Heart right ventricle (tissue), 16 donors: ENCODE measurements around the gene PTTG1IP. TPM values are rescaled to one million over a fixed set of nuclear protein-coding genes. Genes with fewer than 3 reads are reported as not detected.

ENCODE experiments used
- ATAC-seq, 8 donors: fragments of 200-7000 bp; cut with Tn5 transposase; one replicate each; pipeline ENCODE4 v1.9.1; 2020; ENCODE audit warnings: mild to moderate bottlenecking in 8 of 8, moderate library complexity in 8 of 8, moderate number of reproducible peaks in 1 of 8
- DNase-seq, 2 donors: peaks; one replicate each; pipeline ENCODE4 v3.0.0-alpha.2; 2020
- H3K27ac ChIP-seq, 10 donors: fragments of 200-600 bp; sonication (generic) in 2 of 10; one replicate each; pipeline versions ENCODE4 v1.5.0 to v1.8.0; 2020 to 2022; ENCODE audit warnings: mild to moderate bottlenecking in 3 of 10
- H3K27me3 ChIP-seq, 7 donors: fragments of 200-600 bp; one replicate each; pipeline ENCODE4 v1.8.0; 2021 to 2022; ENCODE audit warnings: mild to moderate bottlenecking in 2 of 7
- H3K36me3 ChIP-seq, 9 donors: fragments of 200-600 bp; sonication (generic) in 1 of 9; one replicate each; pipeline versions ENCODE4 v1.5.0 to v1.8.0; 2020 to 2022; ENCODE audit warnings: mild to moderate bottlenecking in 2 of 9
- H3K4me1 ChIP-seq, 9 donors: fragments of 200-600 bp; sonication (generic) in 1 of 9; one replicate each; pipeline versions ENCODE4 v1.5.0 to v1.8.0; 2020 to 2022; ENCODE audit warnings: mild to moderate bottlenecking in 4 of 9
- H3K4me3 ChIP-seq, 10 donors: fragments of 200-600 bp; sonication (generic) in 2 of 10; one replicate each; pipeline versions ENCODE4 v1.5.0 to v1.8.0; 2020 to 2022; ENCODE audit warnings: mild to moderate bottlenecking in 7 of 10, moderate library complexity in 2 of 10
- H3K9me3 ChIP-seq, 11 donors: fragments of 200-600 bp in 10 of 11; sonication (generic) in 2 of 11; one replicate each; pipeline versions ENCODE4 v1.5.0 to v1.8.0; 2013 to 2022; ENCODE audit warnings: mild to moderate bottlenecking in 2 of 11, control low read depth in 1 of 11, moderate library complexity in 1 of 11
- WGBS, 2 donors: extraction: QIAGEN DNeasy Blood & Tissue Kit; methylation state at CpG; one replicate each; pipeline ENCODE4 v1.1.7; 2013; ENCODE audit warnings: inconsistent platforms in 1 of 2; 5-methylcytosine and 5-hydroxymethylcytosine counted together
- intact Hi-C, 10 donors: fragments of 100-400 bp; cut with DNase I; formaldehyde crosslinking; loops; one replicate each; pipeline versions ENCODE4 v1.11.1 to v1.14.2; 2022
- polyA plus RNA-seq, 2 donors: library from polyadenylated mRNA; stranded (reverse); fragments of 200-250 nt; gene quantifications; one replicate each; pipeline ENCODE4 v1.2.3, GENCODE V29; 2013
- total RNA-seq, 10 donors: library from RNA; stranded (reverse); fragmentation: NEBNext Ultra II Directional in 3 of 10; extraction: Animal tissue kit (Norgen Biotek cat#: 25700) in 3 of 10; gene quantifications; one replicate each; pipeline versions ENCODE4 v1.2.1 to v1.2.4, GENCODE V29; 2021 to 2023
- TF ChIP-seq, protein P1 (sequence below), 9 donors: fragments of 200-600 bp; sonication (generic) in 2 of 9; IDR thresholded peaks; one replicate each; pipeline versions ENCODE4 v1.5.0 to v1.8.0; 2021 to 2022; ENCODE audit warnings: antibody characterized with exemption in 9 of 9, mild to moderate bottlenecking in 5 of 9, moderate library complexity in 1 of 9
- donor health status: Arrhythmogenic right ventricular cardiomyopathy.
- donor health status: ischemic (EF 13 %, LVEDD 7.1; RV severe dilation, severe dysfunction).
- donor health status: healthy with polysubstance abuse.
- donor health status: DM: no; HTN: yes; CAD: no.
- donor health status: DM: no; HTN: no; CAD: no.
- donor health status: ischemic (EF 25% LVEDD 6.9; RV normal size, moderate dysfunction).
- donor health status: ischemic (EF 25% LVEDD 5.7; RV mildly dilated, moderate dysfunction).
- donor health status: healthy.
- donor health status: DM: yes; HTN: yes; CAD: no.
- donor health status: Ischemic cardiomyopathy.
- donor health status: ischemic (EF 35%, LVEDD 5.7; RV mildly dilated, moderate dysfunction).
- donor health status: nonischemic (EF 11% LVEDD 7.7; RV severe dilation, severe dysfunction).
- donor health status: DM: yes; HTN: yes; CAD: no.
- donor health status: PGD.
- donor health status: ischemic (EF 29% LVEDD 5.4; RV normal size, mild dysfunction).
- donor health status: nonischemic (EF 23%, LVEDD 6.1; RV moderate dilation, normal function).

Gene PTTG1IP
- total and polyA plus RNA-seq, 12 donors = 109 to 188 (median 148) TPM

DNA sequence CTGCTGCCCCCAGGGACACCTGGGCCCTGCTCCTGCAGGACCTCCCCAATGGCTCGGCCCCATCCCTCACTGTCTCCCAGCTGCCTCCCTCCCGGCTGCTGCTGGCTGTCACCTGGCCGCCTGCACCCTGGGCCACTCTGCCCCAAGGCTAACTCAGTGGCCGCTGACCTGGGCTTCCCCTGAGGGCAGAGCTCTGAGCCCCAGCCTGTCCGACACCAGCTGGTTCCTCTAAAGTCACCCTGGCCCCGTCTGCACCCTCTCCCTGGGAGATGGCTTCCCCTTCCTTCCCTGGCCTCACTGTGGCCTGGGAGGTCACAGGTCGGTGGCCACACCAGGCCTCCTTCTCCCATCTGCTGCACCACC is 32.2 kb upstream of the PTTG1IP start:
- Histone ChIP-seq H3K4me3 (no peak overlapping the region), H3K27ac (peak overlapping the region in 1 of 10 donors; percentile 39), H3K36me3 (peaks cover 0 to 76% (median 0%) of the 10 kb centered on the region in 9 donors), H3K4me1 (peaks cover 0 to 60% (median 6%) of the 10 kb centered on the region in 9 donors), H3K9me3 (no peaks in the 10 kb centered on the region), H3K27me3 (peaks cover 0 to 10% (median 0%) of the 10 kb centered on the region in 7 donors)
- peak in 1 of 8 donors; percentile 23 for ATAC-seq
- intact Hi-C loops = no loop called here
- TF ChIP-seq, protein P1, sequence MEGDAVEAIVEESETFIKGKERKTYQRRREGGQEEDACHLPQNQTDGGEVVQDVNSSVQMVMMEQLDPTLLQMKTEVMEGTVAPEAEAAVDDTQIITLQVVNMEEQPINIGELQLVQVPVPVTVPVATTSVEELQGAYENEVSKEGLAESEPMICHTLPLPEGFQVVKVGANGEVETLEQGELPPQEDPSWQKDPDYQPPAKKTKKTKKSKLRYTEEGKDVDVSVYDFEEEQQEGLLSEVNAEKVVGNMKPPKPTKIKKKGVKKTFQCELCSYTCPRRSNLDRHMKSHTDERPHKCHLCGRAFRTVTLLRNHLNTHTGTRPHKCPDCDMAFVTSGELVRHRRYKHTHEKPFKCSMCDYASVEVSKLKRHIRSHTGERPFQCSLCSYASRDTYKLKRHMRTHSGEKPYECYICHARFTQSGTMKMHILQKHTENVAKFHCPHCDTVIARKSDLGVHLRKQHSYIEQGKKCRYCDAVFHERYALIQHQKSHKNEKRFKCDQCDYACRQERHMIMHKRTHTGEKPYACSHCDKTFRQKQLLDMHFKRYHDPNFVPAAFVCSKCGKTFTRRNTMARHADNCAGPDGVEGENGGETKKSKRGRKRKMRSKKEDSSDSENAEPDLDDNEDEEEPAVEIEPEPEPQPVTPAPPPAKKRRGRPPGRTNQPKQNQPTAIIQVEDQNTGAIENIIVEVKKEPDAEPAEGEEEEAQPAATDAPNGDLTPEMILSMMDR (IDR thresholded peaks at IDR 0.05) = no peak
- WGBS, 2 donors = 78 to 81% methylated on average over 7 of the region's 7 CpGs
- no peak for DNase-seq

DNA sequence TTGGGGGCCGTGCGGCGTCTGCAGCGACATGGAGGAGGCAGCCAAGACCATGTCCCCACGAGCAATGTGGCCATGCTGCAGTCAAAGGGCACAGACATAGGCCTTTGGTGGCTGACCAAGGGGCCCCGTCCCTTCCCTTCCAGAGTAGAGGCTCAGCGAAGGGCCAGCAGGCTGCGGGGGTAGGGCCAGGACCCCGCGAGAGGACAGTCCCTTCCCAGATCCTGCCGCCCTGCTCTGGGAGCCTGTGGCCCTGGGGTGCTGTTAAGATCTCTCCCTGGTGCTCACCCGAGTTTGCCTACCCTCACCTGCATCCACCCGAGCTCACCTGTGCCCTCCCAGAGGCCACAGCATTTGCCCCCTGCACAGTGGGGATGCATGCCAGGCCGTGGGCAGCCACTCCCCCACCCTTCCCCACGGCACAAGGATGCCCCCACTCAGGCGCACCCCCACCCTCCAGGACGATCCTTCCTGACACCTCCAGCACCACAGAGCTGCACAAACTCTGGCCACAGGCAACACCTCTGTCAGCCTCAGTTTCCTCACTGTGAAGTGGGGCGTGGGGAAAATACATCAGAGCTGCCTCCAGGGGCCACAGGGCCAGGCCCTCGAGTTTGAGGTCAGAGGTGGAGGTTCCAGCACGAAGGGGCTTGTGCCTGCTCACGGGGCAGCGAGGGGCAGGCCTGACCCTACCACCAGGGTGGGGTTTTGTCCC is 31.7 kb upstream of the PTTG1IP start:
- H3K4me1 ChIP-seq = peaks cover 0 to 55% (median 5%) of the 10 kb centered on the region in 9 donors
- H3K4me3 ChIP-seq = no peak overlapping the region
- TF ChIP-seq, protein P1 (IDR thresholded peaks at IDR 0.05) = no peak
- no peaks in the 10 kb centered on the region for H3K9me3 ChIP-seq
- WGBS, 2 donors = 88 to 94% methylated on average over 17 to 22 of the region's 22 CpGs
- H3K27me3 ChIP-seq = peaks cover 0 to 14% (median 0%) of the 10 kb centered on the region in 7 donors
- DNase-seq = no peak
- H3K27ac ChIP-seq = peak overlapping the region in 1 of 10 donors; percentile 39
- intact Hi-C loops = no loop called here
- H3K36me3 ChIP-seq = peaks cover 0 to 78% (median 0%) of the 10 kb centered on the region in 9 donors
- no peak for ATAC-seq

DNA sequence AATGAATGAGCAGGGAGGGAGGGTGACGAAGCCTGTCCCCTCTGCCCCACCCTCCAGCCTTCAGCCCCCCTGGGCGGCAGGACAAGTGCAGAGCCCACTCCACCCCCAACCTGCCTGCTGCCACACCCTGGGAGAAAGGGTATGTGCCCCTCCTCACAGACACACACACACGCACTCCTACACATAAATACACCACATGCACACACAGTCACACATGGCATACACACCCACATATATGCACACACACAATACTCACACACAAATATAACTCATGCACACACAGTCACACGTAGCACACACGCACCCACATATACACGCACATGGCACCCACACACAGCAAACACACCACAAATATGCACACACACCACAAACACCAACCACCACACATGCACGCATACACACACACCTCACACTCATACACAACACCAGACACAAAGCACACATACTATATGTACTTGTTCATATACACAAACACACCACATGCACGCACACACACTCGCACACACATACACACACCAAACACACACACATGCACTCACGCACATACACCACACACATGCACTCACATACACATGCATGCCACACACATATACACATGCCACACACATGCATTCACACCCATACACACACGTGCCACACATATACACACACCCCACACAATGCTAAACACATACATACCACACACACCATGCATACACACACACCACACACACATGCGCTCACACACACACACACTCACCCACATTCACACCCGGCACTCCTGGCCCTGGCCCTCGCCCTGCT is 30.8 kb upstream of the PTTG1IP start:
- Histone ChIP-seq H3K27ac (no peak overlapping the region), H3K9me3 (no peaks in the 10 kb centered on the region), H3K36me3 (peaks cover 0 to 78% (median 0%) of the 10 kb centered on the region in 9 donors), H3K4me1 (peaks cover 0 to 47% (median 5%) of the 10 kb centered on the region in 9 donors), H3K4me3 (no peak overlapping the region), H3K27me3 (peaks cover 0 to 19% (median 0%) of the 10 kb centered on the region in 7 donors)
- 91 to 96% methylated on average over 14 of the region's 14 CpGs for WGBS, 2 donors
- ATAC-seq = no peak
- intact Hi-C loops = no loop called here
- no peak for DNase-seq
- TF ChIP-seq, protein P1 (IDR thresholded peaks at IDR 0.05) = no peak

DNA sequence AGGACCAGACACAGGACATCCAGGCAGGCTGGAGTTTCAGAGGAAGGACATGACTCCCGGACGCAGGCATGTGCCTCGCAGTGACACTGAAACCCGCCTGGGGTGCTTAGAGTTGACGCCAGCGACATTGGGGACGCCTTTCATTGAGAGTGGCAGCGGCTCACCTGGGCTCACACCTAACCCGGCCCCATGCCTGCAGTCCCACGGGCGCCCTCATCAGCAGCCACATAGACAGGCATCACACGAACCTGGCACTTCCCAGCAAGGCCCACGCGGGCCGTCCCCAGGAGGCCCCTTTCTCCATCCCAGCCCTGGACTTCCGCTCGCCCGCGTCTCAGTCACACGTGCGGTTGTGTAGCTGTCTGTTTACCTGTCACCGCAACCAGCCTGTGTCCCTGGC is 30.2 kb upstream of the PTTG1IP start:
- TF ChIP-seq, protein P1 (IDR thresholded peaks at IDR 0.05) = no peak
- no peaks in the 10 kb centered on the region for H3K9me3 ChIP-seq
- H3K4me1 ChIP-seq = peaks cover 0 to 41% (median 5%) of the 10 kb centered on the region in 9 donors
- H3K4me3 ChIP-seq = no peak overlapping the region
- intact Hi-C loops = no loop called here
- DNase-seq = peak in 1 of 2 donors; percentile 7
- H3K27ac ChIP-seq = peak overlapping the region in 1 of 10 donors; percentile 24
- H3K36me3 ChIP-seq = peaks cover 0 to 78% (median 0%) of the 10 kb centered on the region in 9 donors
- no peak for ATAC-seq
- H3K27me3 ChIP-seq = peaks cover 0 to 24% (median 0%) of the 10 kb centered on the region in 7 donors
- 86 to 90% methylated on average over 22 of the region's 22 CpGs for WGBS, 2 donors
